GM21723 (cell line): ENCODE measurements around the gene TMEM272.

Experiments used
- ATAC-seq: cut with Tn5 transposase; IDR thresholded peaks from one replicate; pipeline ENCODE4 v1.9.1; 2021; ENCODE audit warnings: mild to moderate bottlenecking, moderate library complexity; ENCODE audit not compliant: unreplicated experiment

Gene TMEM272

DNA sequence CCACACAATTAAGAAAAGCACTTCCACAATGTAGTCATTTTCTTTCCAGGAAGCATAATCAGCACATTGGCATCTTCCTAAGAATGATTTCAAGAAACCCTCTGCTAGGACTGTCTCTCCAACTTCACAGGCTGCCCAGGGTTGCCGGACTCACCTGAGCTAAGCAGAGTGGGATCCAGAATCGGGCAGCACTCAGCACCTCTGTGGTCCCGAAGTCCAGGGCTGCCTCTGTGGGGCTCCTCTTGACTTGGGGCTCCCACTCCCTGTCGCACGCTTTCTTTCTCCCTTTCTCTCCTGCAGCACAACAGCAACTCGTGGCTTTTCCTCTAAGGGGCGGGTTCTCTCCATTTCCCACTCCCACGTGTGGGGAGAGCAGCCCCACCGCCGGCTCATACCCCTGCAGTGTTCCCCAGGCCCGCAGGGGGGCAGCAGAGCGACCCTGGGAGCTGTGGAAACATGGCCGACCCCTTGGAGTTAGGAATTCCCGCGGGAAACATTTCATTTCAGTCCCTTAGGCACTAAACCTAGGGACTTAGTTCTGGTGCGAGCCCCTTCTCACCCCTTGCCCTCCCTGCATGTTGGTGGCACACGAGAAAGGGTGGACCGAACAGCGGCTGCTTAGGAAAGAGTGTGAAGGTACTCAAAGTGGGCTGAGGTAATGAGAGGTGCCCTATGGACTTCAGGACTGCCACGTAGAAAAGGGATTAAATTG lies at the start of gene TMEM272:
Gene TMEM272 (minus strand): TSS at position 316 of the 712 bp plus-strand sequence. CDS start 6,647 bp downstream, outside the sequence.
- peak; percentile 64 for ATAC-seq

DNA sequence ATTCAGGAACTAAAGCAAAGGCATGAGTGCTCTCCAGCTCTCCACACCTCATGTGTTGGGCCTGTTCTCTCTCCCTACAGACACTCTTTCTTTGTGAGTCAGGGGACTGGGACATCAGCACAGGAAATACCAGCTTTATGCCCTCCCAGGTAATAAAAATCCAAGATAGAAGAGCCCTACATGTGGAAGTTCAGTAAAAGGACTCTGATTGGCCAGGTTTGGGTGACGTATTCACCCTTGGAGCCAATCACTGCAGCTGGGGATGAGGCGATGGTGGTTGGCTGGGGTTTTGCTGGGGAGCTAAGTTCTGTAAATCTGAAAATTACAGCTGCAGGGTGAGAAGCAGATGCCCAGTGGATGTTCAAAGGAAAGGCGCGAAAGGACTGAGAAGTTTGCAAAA lies 49.3 kb upstream of the TMEM272 start:
- no peak for ATAC-seq

DNA sequence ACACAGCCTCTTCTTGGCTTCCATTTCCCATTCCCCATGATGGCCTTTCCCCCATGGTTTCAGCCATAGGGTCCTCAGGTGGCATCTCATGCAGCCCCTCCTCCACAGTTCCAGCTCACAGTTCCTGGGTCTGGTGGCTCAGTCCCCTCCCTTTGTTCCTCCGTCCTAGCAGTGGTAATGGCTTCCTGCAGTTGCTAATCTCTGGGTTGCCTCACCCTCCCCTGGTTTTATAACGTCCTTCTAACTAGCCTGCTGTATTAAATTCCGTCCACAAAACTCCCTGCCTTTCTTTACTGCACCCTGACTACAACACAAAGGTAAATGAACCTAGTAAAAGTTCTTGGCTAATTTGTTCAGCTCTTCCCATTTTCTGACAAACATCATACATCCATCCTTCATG lies 47.7 kb upstream of the TMEM272 start:
- no peak for ATAC-seq

- no peak for ATAC-seq
Measured at GRCh38 chr13:51887468-51887867, 42.5 kb upstream of the TMEM272 start.

DNA sequence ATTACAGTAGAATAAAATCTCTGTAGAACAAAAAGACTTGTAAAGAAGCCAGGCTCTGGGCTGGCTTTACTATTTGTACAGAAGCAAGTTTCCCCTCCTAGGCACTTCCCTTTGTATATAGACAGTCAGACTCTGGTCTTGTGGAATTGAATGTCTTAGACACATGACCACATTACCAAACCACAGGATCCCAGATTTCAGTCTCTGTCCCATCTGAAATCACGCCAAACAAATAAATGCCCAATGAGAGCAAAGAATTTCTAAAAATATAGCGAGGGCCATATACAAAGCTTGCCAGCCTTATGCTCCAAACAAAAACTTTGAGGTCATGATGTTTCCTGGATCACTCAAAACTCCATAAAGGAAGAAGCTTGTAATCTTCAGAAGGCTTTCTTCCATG lies 40.7 kb upstream of the TMEM272 start:
- ATAC-seq, result no peak

- ATAC-seq, result no peak
Measured at GRCh38 chr13:51883226-51883600, 38.2 kb upstream of the TMEM272 start.

- ATAC-seq, result no peak
Measured at GRCh38 chr13:51882570-51883225, 37.7 kb upstream of the TMEM272 start.

DNA sequence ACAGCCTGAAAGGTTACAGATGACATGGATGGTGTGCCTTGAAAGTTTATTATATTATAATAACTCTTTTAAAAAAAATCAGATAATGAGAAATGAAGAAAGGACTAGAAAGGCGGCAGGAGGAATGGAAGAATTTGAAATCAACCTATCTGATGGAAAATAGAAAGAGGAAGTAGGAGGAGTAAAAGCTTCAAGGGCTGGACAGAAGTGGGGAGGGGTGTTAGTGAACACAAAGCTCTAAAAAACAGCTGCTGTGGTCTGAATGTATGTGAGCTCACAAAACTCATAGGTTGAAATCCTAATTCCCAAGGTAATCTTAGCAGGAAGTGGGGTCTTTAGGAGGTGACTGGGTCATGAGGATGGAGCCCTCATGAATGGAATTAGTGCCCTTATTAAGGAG lies 36.3 kb upstream of the TMEM272 start:
- no peak for ATAC-seq

DNA sequence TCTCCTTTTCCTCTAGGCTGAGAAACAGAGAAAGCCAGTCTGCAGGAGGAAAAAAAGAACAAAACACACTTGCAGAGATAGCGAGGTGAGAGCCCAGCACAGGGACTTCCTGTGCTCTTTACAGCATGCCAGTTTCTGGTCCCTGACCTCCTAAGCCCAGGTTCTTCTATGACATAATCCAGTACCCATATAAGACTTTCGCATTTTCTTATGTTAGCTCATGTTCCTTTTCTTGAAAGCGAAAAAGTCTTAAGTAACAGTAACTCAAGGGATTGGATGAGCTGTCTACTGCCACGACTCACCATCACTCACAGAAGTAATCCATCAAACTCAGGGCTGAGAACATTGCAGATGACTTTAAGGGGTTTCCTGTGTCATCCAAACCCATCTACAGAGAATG lies 34.2 kb upstream of the TMEM272 start:
- no peak for ATAC-seq

DNA sequence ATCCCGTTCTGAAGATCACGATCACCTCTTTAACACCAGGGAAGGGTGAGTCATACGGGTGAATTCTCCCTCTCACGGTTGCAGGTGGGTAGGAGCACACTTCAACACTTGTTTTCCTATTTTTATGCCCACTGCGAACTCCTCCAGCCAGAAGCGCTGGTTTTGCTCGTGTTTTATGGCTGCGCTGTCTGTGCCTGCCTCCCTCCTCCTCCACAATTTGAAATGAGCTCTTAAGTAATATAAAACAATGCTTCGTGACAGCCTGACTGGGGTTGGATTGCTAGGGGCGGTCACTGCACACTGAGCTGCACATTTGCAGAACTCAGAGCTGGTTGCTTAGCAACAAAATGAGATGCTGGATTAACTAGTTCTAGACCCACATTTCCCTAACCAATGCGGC lies 29.7 kb upstream of the TMEM272 start:
- ATAC-seq, result no peak

DNA sequence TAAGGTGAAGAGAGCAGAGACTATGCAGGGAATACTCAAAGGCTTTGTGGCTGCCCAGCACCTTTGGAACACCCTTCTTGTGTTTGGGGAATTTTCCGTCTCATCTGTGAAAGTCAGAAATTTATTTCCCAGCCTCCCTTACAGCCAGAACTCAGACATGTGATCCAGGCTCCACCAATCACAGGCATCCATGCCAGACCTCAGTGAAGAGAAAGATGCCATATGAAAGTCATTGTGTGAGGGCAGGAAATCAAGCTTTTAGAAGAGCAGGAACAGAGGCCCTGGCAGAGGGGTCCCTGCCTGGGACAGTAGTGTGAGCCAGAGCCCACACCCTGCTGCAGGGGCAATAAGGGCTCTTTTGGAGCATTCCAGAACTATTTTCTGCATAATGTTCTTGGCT lies 28.9 kb upstream of the TMEM272 start:
- ATAC-seq, result no peak

DNA sequence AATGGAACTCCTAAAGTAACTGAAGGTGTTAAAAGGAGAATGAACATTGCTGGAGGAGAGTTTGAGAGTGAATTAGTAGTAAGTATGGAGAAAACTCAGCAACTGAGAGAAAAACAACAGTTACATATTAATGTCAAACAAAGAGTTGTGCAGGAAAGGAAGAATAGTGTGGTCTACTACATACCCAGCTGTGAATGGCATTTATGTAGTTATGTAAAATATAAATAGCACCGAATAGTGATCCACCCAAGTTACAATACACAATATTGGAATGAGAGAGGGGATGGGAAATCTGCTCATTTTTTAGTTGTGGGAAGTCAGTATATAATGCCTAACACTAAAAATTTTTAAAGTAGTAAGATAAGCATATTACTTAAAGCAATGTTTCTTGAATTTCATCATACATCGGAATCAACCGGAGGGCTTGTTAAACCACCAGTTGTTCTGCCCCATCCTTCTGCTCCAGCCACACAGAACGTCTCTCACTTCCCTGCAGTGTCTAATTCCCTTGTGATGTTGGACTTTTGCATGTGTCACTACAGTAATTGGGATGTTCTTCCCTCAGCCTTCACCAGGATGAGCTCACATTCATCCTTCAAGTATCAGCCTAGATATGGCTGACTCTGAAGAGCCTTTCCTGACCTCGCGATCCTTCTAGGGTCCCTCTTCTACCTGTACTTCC lies 28.3 kb upstream of the TMEM272 start:
- ATAC-seq, result no peak

GRCh38 chr13:51870616-51871015 lies 25.6 kb upstream of the TMEM272 start:
- no peak for ATAC-seq

- no peak for ATAC-seq
Measured at GRCh38 chr13:51869916-51870315, 24.9 kb upstream of the TMEM272 start.

DNA sequence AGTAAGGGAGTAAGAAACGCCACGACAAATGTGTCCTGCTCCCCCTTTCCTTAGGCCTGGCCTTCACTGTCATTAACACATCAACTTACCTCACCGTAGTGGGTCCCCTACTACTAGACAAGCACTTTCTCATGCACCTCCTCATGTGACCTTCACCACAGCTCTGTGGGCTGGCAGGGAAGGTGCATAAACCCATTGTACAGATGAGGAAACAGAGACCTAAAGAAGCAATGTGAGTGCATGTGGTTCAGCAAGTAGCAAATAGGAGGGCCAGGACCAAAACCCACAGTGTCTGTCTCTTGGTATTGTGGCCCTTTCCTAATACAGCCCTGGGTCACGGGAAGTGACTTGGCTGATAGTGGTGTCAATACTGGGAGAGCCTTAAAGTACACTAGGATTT lies 22.1 kb upstream of the TMEM272 start:
- ATAC-seq, result no peak

- ATAC-seq, result no peak
Measured at GRCh38 chr13:51865838-51866237, 20.9 kb upstream of the TMEM272 start.

- ATAC-seq, result no peak
Measured at GRCh38 chr13:51862957-51863356, 18.0 kb upstream of the TMEM272 start.

- ATAC-seq, result no peak
Measured at GRCh38 chr13:51861723-51862300, 16.8 kb upstream of the TMEM272 start, which contains the start of gene CCDC70. Gene CCDC70 (plus strand): TSS chr13:51861969. CDS start chr13:51865412, 3,443 bp downstream.

DNA sequence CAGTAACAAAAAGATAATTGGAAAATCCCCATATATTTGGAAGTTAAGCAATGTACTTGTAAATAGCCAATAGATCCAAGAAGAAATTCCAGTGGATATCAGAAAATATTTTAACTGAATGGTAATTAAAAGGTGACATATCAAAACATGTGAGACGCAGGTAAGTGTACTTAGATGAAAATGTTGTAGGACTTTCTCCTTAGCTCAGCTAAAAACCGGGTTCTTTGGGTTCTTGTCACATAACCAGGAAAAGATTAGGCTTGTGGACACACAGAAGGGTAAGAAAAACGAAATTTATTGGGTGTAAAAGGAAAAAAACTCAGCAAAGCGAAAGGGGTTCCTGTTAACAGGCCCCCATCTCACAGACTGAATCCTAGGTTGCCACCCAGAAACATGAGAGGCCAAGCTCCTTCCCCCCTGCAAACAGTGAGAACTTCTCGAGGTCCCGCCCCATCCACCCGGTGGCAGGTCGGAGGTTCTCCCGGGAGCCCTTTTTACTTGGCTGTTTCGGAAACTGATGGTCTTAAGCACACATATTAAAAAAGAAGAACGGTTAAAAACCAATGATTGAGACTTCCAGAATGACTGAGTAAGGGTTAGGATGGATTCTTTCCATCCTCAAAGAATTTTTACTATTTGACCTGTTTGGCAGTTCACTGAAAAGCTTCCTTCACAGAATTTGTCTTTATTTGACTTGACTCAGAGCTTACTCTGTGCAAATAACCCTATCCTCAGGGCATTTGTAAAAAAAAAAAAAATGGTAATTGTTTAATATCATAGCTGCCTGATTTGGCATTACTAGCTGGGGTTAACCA lies 13.7 kb upstream of the TMEM272 start:
- no peak for ATAC-seq

DNA sequence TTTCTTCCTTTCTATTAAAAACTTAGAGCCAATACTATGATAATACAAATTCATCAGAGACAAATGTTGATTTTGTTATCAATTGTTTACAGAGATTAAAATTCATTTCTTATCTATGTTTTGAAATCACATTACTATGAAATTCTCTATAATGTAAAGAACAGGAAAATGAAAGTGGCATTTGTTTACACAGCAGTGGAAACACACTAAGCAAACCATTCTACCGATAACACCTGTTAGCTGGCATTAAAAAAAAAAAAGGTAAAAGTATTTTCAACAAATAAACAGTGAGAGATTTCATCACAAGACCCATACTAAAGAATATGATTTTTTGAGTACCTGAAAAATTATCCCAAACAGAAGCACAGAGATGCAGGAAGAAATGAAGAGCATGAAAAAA lies 12.0 kb upstream of the TMEM272 start:
- ATAC-seq, result no peak
